22Rv1 (cell line): ENCODE results near the gene MCMBP.
"Not testable (repeated sequence)": the region's sequence is repeated elsewhere in the genome, so short reads cannot be mapped to it uniquely, and the experiment has no call there.

Experiments used
- H3K27ac ChIP-seq: fragments of 450-650 bp; 2 replicates; pipeline ENCODE4 v1.5.1; 2017
- ZFX ChIP-seq: fragments of 450-650 bp; IDR thresholded peaks from 2 replicates; pipeline ENCODE4 v1.6.1; 2017; ENCODE audit warnings: antibody characterized with exemption, borderline replicate concordance
- TF ChIP-seq, protein P1 (sequence below): fragments of 450-650 bp; IDR thresholded peaks from 2 replicates; pipeline ENCODE4 v1.5.1; 2017; ENCODE audit warnings: mild to moderate bottlenecking

The MCMBP gene

DNA sequence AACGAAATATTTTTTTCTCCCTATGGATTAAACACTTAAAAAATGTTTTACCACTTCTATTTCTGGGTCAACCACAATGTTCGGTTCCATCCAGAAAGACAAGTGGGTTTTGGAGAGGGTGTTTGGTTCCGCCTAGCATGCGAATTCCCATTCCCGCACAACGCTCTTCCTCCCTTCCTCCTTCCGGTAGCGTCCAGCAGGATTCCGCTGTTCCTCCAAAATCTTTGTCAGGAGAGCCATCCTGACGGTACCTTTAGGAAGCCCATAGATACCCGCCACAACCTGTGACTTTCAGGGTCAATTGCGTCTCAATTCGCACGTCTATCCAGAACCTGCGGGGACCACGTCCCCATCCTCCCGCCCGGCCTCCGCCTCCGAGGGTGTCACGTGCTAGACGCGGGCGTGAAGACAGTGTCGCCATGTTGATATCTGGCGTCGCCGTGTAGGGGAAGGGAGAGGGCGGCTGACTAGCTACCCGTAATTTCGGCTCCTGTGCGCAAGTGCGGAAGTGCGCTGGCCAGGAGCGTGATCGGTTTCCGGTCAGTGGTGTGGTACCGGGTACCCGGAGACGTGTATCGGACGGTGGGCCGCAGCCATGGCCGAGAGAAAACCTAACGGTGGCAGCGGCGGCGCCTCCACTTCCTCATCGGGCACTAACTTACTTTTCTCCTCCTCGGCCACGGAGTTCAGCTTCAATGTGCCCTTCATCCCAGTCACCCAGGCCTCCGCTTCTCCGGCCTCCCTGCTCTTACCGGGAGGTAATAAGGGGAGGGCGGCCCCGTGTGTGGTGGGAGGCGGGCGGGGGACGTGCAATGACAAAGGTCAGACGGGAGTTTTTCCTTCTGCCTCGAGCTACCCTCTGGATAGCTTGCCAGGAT, 19.8 kb upstream of the MCMBP start, which contains the start of gene SEC23IP:
Gene SEC23IP (plus strand): TSS at position 543 of the 878 bp plus-strand sequence. CDS start 53 bp downstream, at position 596.
- no peak for TF ChIP-seq ZFX
- TF ChIP-seq, protein P1, sequence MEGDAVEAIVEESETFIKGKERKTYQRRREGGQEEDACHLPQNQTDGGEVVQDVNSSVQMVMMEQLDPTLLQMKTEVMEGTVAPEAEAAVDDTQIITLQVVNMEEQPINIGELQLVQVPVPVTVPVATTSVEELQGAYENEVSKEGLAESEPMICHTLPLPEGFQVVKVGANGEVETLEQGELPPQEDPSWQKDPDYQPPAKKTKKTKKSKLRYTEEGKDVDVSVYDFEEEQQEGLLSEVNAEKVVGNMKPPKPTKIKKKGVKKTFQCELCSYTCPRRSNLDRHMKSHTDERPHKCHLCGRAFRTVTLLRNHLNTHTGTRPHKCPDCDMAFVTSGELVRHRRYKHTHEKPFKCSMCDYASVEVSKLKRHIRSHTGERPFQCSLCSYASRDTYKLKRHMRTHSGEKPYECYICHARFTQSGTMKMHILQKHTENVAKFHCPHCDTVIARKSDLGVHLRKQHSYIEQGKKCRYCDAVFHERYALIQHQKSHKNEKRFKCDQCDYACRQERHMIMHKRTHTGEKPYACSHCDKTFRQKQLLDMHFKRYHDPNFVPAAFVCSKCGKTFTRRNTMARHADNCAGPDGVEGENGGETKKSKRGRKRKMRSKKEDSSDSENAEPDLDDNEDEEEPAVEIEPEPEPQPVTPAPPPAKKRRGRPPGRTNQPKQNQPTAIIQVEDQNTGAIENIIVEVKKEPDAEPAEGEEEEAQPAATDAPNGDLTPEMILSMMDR, result no peak
- H3K27ac ChIP-seq, result peak within 1 kb of the TSS; percentile 78

DNA sequence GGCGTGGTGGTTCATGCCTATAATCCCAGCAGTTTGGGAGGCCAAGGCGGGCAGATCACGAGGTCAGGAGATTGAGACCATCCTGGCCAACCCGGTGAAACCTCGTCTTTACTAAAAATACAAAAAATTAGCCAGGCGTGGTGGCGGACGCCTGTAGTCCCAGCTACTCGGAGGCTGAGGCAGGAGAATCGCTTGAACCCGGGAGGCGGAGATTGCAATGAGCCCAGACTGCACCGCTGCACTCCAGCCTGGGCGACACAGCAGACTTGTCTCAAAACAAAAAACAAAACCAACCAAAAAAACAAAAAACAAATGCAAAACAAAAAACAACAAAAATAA, 19.2 kb upstream of the MCMBP start:
- H3K27ac ChIP-seq, result peak overlapping the region; percentile 78

DNA sequence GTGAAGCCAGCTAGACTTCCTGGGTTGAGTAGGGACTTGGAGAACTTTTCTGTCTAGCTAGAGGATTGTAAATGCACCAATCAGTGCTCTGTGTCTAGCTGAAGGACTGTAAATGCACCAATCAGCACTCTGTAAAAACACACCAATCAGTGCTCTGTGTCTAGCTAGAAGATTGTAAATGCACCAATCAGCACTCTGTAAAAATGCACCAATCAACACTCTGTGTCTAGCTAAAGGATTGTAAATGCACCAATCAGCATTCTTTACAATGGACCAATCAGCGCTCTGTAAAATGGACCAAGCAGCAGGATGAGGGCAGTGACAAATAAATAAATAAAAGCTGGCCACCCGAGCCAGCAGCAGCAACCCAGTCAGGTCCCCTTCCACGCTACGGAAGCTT, 17.7 kb upstream of the MCMBP start:
- not testable (repeated sequence) for H3K27ac ChIP-seq

- not testable (repeated sequence) for H3K27ac ChIP-seq
Observed at GRCh38 chr10:119889201-119889600, 16.6 kb upstream of the MCMBP start.

GRCh38 chr10:119888715-119889114, 16.1 kb upstream of the MCMBP start:
- not testable (repeated sequence) for H3K27ac ChIP-seq

- H3K27ac ChIP-seq, result not testable (repeated sequence)
Observed at GRCh38 chr10:119886070-119886469, 13.4 kb upstream of the MCMBP start.

DNA sequence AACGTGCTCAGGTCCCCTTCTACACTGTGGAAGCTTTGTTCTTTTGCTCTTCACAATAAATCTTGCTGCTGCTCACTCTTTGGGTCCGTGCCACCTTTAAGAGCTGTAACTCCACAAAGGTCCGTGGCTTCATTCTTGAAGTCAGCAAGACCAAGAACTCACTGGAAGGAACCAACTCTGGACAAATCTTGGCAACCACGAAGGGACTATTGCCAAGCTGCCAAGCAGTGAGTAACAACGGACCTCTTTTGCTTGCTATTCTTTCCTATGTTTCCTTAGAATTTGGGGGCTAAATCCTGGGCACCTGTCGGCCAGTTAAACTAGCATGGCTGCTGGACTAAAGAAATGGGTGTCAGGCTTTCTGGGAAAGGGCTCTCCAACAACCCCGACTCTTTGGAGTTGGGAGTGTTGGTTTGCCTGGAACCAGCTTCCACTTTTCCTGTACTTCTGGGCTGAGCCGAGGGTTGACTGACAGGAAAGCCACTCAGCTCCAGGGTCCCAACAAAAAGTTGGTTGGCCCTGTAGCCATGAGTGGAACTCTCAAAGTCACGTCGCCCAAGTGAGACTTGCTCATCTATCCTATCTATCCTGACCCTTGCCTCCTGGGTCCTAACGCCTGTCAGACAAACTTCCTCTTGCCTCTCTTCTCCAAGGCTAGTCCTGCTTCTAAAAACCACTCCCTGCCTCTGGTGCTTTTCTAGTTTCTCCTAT, 11.4 kb upstream of the MCMBP start:
- H3K27ac ChIP-seq, result not testable (repeated sequence)

DNA sequence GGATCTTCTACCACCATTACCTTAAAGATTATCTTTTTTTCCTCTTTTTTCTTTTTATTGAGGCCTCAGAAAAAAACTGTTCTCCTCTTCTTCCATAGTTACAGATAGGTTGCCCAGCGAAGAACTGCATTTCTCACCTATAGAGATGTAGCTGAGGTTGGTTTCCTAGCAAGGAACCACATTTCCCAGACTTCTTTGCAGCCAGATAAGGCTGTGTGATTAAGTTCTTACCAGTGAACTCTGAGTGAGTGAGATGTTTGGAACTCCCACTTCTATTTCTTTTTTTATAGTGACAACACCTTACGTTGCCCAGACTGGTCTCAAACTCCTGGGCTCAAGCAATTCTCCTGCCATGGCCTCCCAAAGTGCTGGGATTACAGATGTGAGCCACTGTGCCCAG, 5.9 kb upstream of the MCMBP start:
- no peak overlapping the region for H3K27ac ChIP-seq
- TF ChIP-seq, protein P1, result no peak
- TF ChIP-seq ZFX, result no peak

DNA sequence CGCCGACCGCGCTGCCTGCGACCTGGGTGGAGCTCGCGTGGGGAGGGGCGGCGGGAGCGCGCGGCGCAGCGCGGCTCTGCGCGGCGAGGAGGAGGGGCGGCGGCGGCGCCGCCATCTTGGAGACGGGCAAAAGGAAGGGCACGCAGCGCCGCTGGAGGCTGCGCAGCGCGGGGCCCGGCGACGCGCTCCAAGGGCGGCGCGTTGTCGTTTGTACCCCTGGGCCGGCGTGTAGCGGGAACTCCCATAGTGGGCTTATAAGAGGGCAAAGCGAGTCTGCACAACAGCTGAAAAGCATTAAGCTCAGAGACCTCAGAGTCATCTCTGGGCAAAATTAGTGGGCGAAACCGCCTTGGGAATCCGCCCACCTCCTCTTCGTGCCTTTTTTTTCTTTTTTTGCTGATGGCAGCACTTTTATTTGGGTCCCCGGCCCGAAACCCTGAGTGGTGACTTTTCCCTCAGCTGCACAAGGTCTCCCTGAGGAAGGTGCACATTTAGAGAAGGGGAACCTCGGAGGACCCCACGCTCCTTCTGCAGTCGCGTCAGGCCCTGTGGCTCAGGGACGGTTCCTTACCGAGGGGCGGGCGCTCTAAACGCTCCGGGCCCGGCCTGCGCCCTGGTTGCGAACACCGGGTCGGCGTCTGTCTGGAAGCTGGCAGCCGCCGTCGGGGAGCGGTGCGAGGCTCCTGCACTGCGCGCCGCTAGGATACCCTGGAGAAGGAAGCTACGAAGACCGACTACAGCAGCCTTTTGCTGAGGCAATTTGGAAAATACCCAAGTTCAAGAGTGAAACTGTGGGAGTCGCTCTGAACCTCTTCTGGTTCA, 428 bp upstream of the MCMBP start:
- peak overlapping the region; percentile 84 for H3K27ac ChIP-seq
- no peak for TF ChIP-seq ZFX
- TF ChIP-seq, protein P1, result 0 out of 2 replicates have a peak, but pooled peaks have one; percentile 4

GRCh38 chr10:119871881-119872609, 598 bp downstream of the MCMBP start:
- TF ChIP-seq, protein P1, result no peak
- TF ChIP-seq ZFX, result no peak
- peak overlapping the region; percentile 84 for H3K27ac ChIP-seq

GRCh38 chr10:119869398-119869797, 3.2 kb downstream of the MCMBP start:
- not testable (repeated sequence) for H3K27ac ChIP-seq
